ENCODE data around the gene TMEM156. TPM values are rescaled to one million over a fixed set of nuclear protein-coding genes. Genes with fewer than 3 reads are reported as not detected.
A peak's percentile ranks its signal among the peaks of the same experiment; 100 is the strongest.

TMEM156 gene
- total and polyA plus RNA-seq, 2 experiments from 2014 or later, result not detected

DNA sequence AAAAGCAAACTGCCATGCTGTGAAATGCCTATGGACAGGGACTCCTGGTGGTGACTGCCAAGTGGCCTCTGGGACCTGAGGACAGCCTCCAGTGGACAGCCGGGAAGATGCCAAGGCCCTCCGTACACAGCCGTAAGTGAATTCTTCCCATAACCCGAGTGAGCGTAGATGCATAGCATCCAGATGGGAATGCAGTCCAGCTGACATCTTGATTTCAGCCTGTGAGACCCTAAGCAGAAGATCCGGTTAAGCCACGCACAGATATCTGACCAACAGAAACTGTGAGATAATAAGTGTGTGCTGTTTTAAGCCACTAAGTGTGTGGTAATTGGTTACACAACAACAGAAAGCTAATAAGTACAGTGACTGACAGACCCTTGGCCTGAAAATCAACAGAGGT lies 55.9 kb downstream of the TMEM156 start:
- DNase-seq (ENCODE audit: low spot score) (no peak), ATAC-seq (no peak)
- no peaks in the 10 kb centered on the region for H3K79me2 ChIP-seq (replicated peaks; ENCODE audit: insufficient read depth)
- no peaks in the 10 kb centered on the region for H3F3A ChIP-seq (replicated peaks; ENCODE audit: low read depth)
- H3K36me3 Mint-ChIP-seq (ENCODE audit: low read depth), result no peaks in the 10 kb centered on the region
- H4K20me1 ChIP-seq (replicated peaks; ENCODE audit: insufficient read depth), result no peaks in the 10 kb centered on the region
- H3K4me3 ChIP-seq, result no peak overlapping the region
- no peaks in the 10 kb centered on the region for H3K27me3 ChIP-seq (ENCODE audit: insufficient read depth)
- no peaks in the 10 kb centered on the region for H3K4me1 ChIP-seq (ENCODE audit: insufficient read depth)
- no peak for TF ChIP-seq ETS1 (IDR thresholded peaks at IDR 0.05)
- TF ChIP-seq STAT1 (IDR thresholded peaks at IDR 0.05; ENCODE audit: unreplicated experiment), result no peak
- no peak for TF ChIP-seq ZNF331 (CRISPR knock-in tag; IDR thresholded peaks at IDR 0.05; ENCODE audit: low read depth)
- TF ChIP-seq JUNB (IDR thresholded peaks at IDR 0.05; ENCODE audit: unreplicated experiment), result no peak
- H3K27ac ChIP-seq (ENCODE audit: low read depth), result no peak overlapping the region
- H2AFZ ChIP-seq, result no peak overlapping the region
- H3K9me3 Mint-ChIP-seq, result no peaks in the 10 kb centered on the region
- H3K9me2 ChIP-seq (ENCODE audit: insufficient read depth), result 0 out of 2 replicates have a peak, but pooled peaks cover 2% of the 10 kb centered on the region
- no peak overlapping the region for H3K4me2 ChIP-seq
- no peak overlapping the region for H3K27ac Mint-ChIP-seq
- H3K36me3 ChIP-seq (ENCODE audit: insufficient read depth), result no peaks in the 10 kb centered on the region
- peaks cover 3% of the 10 kb centered on the region for H3K27me3 Mint-ChIP-seq (ENCODE audit: insufficient read depth, low read depth, poor library complexity)
- no peaks in the 10 kb centered on the region for H3K4me1 Mint-ChIP-seq
- no peak overlapping the region for H3K4me3 Mint-ChIP-seq

GRCh38 chr4:38968668-38969067 lies 63.5 kb downstream of the TMEM156 start:
- no peaks in the 10 kb centered on the region for H3K36me3 ChIP-seq (ENCODE audit: insufficient read depth)
- H3K27ac Mint-ChIP-seq, result no peak overlapping the region; the same call in 1 of the 2 replicates
- H3K4me3 Mint-ChIP-seq, result no peak overlapping the region
- no peak for TF ChIP-seq JUNB (IDR thresholded peaks at IDR 0.05; ENCODE audit: unreplicated experiment)
- TF ChIP-seq ZNF331 (CRISPR knock-in tag; IDR thresholded peaks at IDR 0.05; ENCODE audit: low read depth), result no peak
- no peak for TF ChIP-seq POLR2AphosphoS5 (IDR thresholded peaks at IDR 0.05; ENCODE audit: low read depth)
- no peak for TF ChIP-seq ETS1 (IDR thresholded peaks at IDR 0.05)
- no peaks in the 10 kb centered on the region; the same call in 1 of the 2 replicates for H3K4me1 ChIP-seq (ENCODE audit: insufficient read depth)
- DNase-seq (ENCODE audit: low spot score) (no peak), ATAC-seq (no peak)
- no peaks in the 10 kb centered on the region for H3K27me3 Mint-ChIP-seq (ENCODE audit: insufficient read depth, low read depth, poor library complexity)
- H3K27ac ChIP-seq (ENCODE audit: low read depth), result no peak overlapping the region
- H3K27me3 ChIP-seq (ENCODE audit: insufficient read depth), result no peaks in the 10 kb centered on the region
- H4K20me1 ChIP-seq (replicated peaks; ENCODE audit: insufficient read depth), result no peaks in the 10 kb centered on the region
- H2AFZ ChIP-seq, result no peak overlapping the region
- H3K4me1 Mint-ChIP-seq, result no peaks in the 10 kb centered on the region
- H3K36me3 Mint-ChIP-seq (ENCODE audit: low read depth), result no peaks in the 10 kb centered on the region
- H3K4me2 ChIP-seq, result no peak overlapping the region
- H3K79me2 ChIP-seq (replicated peaks; ENCODE audit: insufficient read depth), result no peaks in the 10 kb centered on the region
- H3F3A ChIP-seq (replicated peaks; ENCODE audit: low read depth), result no peaks in the 10 kb centered on the region
- peaks cover 10% of the 10 kb centered on the region for H3K9me2 ChIP-seq (ENCODE audit: insufficient read depth)
- no peaks in the 10 kb centered on the region for H3K9me3 Mint-ChIP-seq
- no peak overlapping the region for H3K4me3 ChIP-seq

GRCh38 chr4:38967260-38968095 lies 64.7 kb downstream of the TMEM156 start:
- no peaks in the 10 kb centered on the region for H3K4me1 Mint-ChIP-seq
- no peak overlapping the region for H3K27ac ChIP-seq (ENCODE audit: low read depth)
- no peaks in the 10 kb centered on the region for H3K9me3 Mint-ChIP-seq
- no peaks in the 10 kb centered on the region for H3K27me3 ChIP-seq (ENCODE audit: insufficient read depth)
- H3F3A ChIP-seq (replicated peaks; ENCODE audit: low read depth), result no peaks in the 10 kb centered on the region
- H3K4me1 ChIP-seq (ENCODE audit: insufficient read depth), result no peaks in the 10 kb centered on the region; the same call in 1 of the 2 replicates
- H3K4me2 ChIP-seq, result no peak overlapping the region
- H3K36me3 ChIP-seq (ENCODE audit: insufficient read depth), result no peaks in the 10 kb centered on the region
- ATAC-seq, result no peak
- no peaks in the 10 kb centered on the region for H3K79me2 ChIP-seq (replicated peaks; ENCODE audit: insufficient read depth)
- H3K36me3 Mint-ChIP-seq (ENCODE audit: low read depth), result no peaks in the 10 kb centered on the region
- H3K4me3 Mint-ChIP-seq, result no peak overlapping the region
- H3K27me3 Mint-ChIP-seq (ENCODE audit: insufficient read depth, low read depth, poor library complexity), result no peaks in the 10 kb centered on the region
- H3K9me2 ChIP-seq (ENCODE audit: insufficient read depth), result peaks cover 10% of the 10 kb centered on the region
- H2AFZ ChIP-seq, result no peak overlapping the region
- H4K20me1 ChIP-seq (replicated peaks; ENCODE audit: insufficient read depth), result no peaks in the 10 kb centered on the region
- H3K4me3 ChIP-seq, result no peak overlapping the region
- DNase-seq (ENCODE audit: low spot score), result no peak
- 0 out of 2 replicates have a peak overlapping the region, but pooled peaks have one; percentile 83 for H3K27ac Mint-ChIP-seq
- no peak for TF ChIP-seq ZNF462 (CRISPR knock-in tag; IDR thresholded peaks at IDR 0.05)
